GM21515 (cell line): ENCODE measurements around the gene ARNT2.

Experiments used
- ATAC-seq: cut with Tn5 transposase; IDR thresholded peaks from one replicate; pipeline ENCODE4 v1.9.1; 2021; ENCODE audit not compliant: unreplicated experiment

The ARNT2 gene

GRCh38 chr15:80462836-80463512 lies 58.8 kb downstream of the ARNT2 start:
- ATAC-seq = no peak

GRCh38 chr15:80464951-80465625 lies 60.9 kb downstream of the ARNT2 start:
- ATAC-seq = no peak

GRCh38 chr15:80465626-80466005 lies 61.4 kb downstream of the ARNT2 start:
- no peak for ATAC-seq

- no peak for ATAC-seq
Measured at GRCh38 chr15:80466543-80466942, 62.4 kb downstream of the ARNT2 start.

DNA sequence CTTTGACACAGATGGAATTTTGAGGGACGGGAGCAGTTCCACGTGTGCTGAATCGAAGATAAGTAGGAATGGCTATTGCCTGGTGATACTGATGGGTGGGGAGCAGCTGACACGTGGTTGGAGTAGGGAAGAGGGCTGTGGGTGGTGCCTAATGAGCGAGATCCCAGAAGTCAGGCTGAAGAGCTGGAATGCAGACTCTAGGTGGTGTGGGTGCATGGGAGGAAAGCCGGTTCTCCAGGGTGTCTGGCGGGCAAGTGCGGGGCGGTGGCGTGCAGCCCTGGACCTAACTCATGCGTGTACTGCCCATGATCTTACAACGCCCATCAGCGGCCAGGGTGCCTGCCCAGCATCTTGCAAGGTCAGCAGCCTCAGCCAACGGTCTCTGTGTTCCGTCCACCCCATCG lies 63.1 kb downstream of the ARNT2 start:
- no peak for ATAC-seq

DNA sequence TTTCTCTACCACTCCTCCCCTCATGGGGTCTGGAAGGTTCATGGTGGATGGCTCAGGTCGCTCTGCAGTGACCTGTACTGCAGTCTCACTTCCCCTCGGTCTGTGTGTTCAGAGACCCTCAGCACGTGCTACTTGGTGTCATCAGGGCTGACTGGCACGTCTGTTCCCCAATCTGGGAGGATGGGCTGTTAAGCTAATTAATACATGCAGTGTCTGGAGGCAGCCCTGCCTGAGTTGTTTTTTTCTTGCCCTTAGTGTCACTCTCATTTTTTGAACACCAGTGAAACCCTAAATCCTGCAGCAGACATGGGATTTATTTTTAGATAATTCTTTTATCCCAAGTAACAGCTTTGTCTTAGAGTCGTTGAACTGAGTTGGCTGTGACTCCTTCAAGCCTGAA lies 64.6 kb downstream of the ARNT2 start:
- no peak for ATAC-seq

DNA sequence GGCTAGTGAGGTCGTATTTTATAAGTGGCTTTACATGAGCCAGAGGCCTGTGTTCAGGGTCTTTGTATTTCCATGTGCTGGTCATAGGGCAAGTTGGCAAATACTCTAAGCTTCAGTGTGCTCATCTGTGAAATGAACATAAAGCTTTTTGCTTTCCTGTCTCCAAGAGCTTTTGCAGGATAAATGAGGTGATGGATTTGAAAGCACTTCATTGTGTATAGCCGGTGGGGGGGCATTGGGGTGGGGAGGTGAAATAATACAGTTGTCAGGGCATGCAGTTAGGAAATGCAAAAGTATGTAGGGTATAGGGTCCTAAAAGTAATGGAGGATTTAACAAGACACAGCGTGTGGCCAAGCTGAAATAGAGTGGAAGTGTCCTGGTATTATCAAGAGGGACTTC lies 67.7 kb downstream of the ARNT2 start:
- ATAC-seq = no peak

- no peak for ATAC-seq
Measured at GRCh38 chr15:80473286-80474223, 69.4 kb downstream of the ARNT2 start.

- no peak for ATAC-seq
Measured at GRCh38 chr15:80474224-80475215, 70.3 kb downstream of the ARNT2 start.

DNA sequence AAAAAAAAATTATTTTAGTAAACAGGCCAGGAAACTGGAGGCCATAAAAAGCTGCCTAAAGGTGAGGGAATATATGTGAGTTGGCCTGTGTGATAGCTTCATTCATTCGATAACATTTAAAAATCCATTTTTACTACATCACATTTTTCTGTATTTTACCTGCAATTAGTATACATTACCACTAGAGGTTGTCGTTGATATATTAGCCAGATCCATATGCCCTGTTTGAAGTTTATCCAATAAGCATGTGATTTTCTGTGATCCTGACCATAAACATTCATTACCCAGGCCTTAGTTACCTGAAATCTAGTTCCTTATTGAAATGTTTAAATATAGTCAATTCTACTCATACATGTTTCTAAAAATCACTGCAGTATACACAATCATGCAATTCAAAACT lies 71.4 kb downstream of the ARNT2 start:
- ATAC-seq = no peak

DNA sequence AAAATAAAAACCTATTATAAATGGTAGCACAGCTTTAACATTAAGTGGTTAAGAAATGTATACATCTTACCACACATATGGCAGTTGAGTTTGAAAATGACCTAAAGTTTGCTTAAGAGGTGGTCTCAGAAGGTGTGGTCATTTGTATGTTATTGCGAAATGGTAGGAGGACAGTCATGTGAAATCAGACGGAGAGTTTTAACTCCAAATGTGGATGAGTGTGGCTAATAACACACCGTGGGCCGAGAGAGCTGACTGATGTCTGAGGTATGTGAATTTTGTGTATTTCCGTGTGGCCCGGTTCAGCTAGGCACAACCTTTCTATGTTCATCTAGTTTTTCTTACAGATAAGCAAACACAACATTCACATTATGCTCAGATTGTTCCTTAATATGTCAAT lies 71.9 kb downstream of the ARNT2 start:
- ATAC-seq = no peak

GRCh38 chr15:80478075-80478474 lies 73.9 kb downstream of the ARNT2 start:
- ATAC-seq = no peak

DNA sequence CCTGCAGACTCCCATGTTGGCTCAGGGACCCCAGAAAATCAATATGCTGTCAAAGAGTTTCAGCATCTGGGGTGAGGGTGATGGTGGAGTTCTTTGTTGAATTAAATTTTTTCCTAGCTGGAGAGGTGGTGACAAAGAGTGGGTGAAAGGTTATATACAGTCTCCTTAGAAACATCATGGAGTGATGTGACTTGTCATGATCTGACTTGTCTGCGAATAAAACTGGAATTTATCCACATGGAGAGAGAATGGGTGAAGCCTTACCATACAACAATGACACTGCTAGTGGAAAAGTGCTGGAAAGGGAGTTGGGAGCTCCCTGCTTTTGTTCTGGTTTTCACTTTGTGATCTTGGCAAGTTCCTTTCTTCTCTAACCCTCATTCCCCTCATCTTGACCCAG lies 75.0 kb downstream of the ARNT2 start:
- no peak for ATAC-seq

- ATAC-seq = no peak
Measured at GRCh38 chr15:80480171-80480811, 76.1 kb downstream of the ARNT2 start.

GRCh38 chr15:80480909-80481308 lies 76.7 kb downstream of the ARNT2 start:
- no peak for ATAC-seq

DNA sequence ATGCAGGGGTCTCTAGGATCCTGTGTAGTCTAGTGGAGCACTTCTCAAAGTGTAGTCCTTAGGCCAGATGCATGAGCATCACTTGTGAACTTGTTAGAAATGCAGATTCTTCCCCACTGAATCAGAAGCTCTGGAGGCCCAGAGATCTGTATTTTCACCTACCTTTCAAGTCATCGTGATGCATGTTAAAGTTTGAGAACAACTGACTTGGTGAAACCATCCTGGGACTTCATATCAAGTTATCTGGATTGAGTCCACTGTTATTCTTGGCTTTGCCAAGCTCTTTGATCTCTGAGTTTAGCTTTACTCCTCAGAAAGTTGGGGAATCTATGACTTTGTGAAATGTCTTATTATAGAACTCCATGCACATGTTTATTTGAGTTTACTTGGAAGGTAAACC lies 78.5 kb downstream of the ARNT2 start:
- ATAC-seq = no peak

DNA sequence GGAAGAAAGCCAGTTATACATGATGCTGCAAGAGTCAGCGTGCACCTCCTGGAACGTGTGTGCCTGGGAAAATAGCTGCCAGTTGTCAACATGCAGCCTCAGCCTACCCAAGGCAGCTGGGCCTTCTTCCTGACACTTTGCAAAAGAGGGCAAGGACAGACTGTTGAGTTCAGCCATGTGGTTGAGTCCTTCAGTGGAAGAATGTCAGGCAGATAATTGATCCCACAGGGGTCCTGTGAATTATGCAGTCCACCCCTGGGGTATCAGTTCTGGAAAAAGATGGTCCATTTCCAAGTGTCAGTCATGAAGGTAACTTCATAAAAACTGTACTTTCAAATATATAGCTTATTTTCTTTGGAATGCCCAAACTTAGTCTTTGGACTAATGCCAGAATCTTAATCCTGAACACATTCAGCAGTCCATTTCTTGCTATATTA lies 79.6 kb downstream of the ARNT2 start:
- no peak for ATAC-seq

GRCh38 chr15:80484333-80484864 lies 80.2 kb downstream of the ARNT2 start:
- no peak for ATAC-seq

DNA sequence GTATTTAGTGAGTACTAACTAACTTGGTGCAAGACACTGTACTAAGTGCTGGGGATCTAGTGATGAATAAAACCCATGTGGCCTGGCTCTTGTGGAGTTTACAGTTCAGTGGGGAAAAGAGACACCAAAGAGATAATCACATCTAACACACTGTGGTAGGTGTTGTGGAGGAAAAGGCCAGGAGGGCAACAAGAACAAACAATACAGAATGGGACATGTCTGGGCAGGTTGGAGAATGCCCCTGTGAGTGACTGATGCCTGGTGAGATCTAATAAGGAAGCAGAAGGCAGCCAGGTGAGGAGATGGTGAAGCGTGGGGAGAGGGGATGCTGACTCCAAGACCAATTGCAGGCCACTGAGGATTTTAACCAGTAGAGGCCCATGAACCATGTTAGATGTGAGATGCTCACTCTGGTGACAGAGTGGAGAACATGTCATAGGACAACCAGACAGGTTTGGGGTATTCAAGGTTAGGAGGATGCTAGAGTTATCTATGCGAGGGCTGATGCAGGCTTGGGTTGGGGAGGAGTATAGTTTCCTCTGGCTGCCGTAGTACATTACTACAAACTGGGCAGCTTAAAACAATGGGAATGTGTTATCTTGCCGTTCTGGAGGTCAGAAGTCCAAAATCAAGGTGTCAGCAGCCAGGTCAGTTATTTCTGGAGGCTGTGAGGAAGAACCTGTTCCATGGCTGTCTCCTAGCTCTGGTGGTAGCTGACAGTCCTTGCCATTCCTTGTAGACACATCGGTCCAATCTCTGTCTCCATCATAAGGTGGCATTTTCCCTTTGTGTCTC lies 81.4 kb downstream of the ARNT2 start:
- ATAC-seq = no peak
